Gastroesophageal sphincter (tissue), 3 donors: ENCODE results near the gene PET100.

Experiments used
- CTCF ChIP-seq, 4 experiments: fragments of 200-600 bp in 2 of 4; fragments of 450-650 bp in 2 of 4; sonication (generic) in 1 of 4; IDR thresholded peaks; one replicate each; pipeline ENCODE4 v1.5.1; 2017 to 2019; ENCODE audit warnings: antibody characterized with exemption in 4 of 4, mild to moderate bottlenecking in 2 of 4, moderate library complexity in 2 of 4
- EP300 ChIP-seq: sonication (generic); formaldehyde crosslinking; IDR thresholded peaks from one replicate; pipeline ENCODE4 v1.6.1; 2017; ENCODE audit warnings: antibody characterized with exemption, mild to moderate bottlenecking
- POLR2A ChIP-seq, 2 donors: fragments of 450-650 bp; IDR thresholded peaks; one replicate each; pipeline ENCODE4 v1.6.1; 2017; ENCODE audit warnings: antibody characterized with exemption in 2 of 2, mild to moderate bottlenecking in 2 of 2, moderate library complexity in 1 of 2
- POLR2AphosphoS5 ChIP-seq: sonication (generic); formaldehyde crosslinking; IDR thresholded peaks from one replicate; pipeline ENCODE4 v1.6.1; 2017; ENCODE audit warnings: antibody characterized with exemption

GRCh38 chr19:7597689-7598088 lies 31.9 kb upstream of the PET100 start:
- TF ChIP-seq CTCF (IDR thresholded peaks at IDR 0.05) = no peak
- TF ChIP-seq EP300 = no peak
- no peak for TF ChIP-seq POLR2AphosphoS5
- TF ChIP-seq POLR2A (IDR thresholded peaks at IDR 0.05) = no peak
